Kidney (tissue), 14 donors: ENCODE data around the gene TOR1A. TPM values are rescaled to one million over a fixed set of nuclear protein-coding genes. Genes with fewer than 3 reads are reported as not detected.

Source experiments
- DNase-seq, 5 donors: peaks; one replicate each; pipeline ENCODE4 v3.0.0-alpha.2; 2013 to 2020
- FAIRE-seq: peaks from 2 replicates; lab custom pipeline; 2012; peaks lifted over from hg19 to GRCh38; lab: Jason Lieb, UNC
- H3K27ac ChIP-seq, 2 donors: one replicate each; pipeline ENCODE4 v1.7.0; 2013; ENCODE audit warnings: low read depth in 2 of 2, low read length in 2 of 2, inconsistent platforms in 1 of 2
- H3K27me3 ChIP-seq: one replicate; pipeline ENCODE4 v1.7.1; 2013; ENCODE audit warnings: low read length, inconsistent platforms; ENCODE audit not compliant: control insufficient read depth, insufficient read depth
- H3K36me3 ChIP-seq, 3 donors: one replicate each; pipeline versions ENCODE4 v1.7.0 to v1.7.1; 2013; ENCODE audit warnings: low read length in 3 of 3, control low read depth in 1 of 3, inconsistent platforms in 1 of 3; ENCODE audit not compliant: insufficient read depth in 3 of 3, control insufficient read depth in 2 of 3
- H3K4me1 ChIP-seq, 3 donors: one replicate each; pipeline versions ENCODE4 v1.7.0 to v1.7.1; 2013; ENCODE audit warnings: low read length in 3 of 3, inconsistent platforms in 1 of 3, low read depth in 1 of 3; ENCODE audit not compliant: control insufficient read depth in 2 of 3, insufficient read depth in 2 of 3
- H3K4me3 ChIP-seq, 3 donors: one replicate each; pipeline versions ENCODE4 v1.7.0 to v1.8.1; 2013; ENCODE audit warnings: low read length in 3 of 3, control low read depth in 1 of 3, inconsistent platforms in 1 of 3
- H3K9ac ChIP-seq, 3 donors: one replicate each; pipeline versions ENCODE4 v1.7.0 to v1.7.1; 2013; ENCODE audit warnings: low read length in 3 of 3, control low read depth in 1 of 3, inconsistent platforms in 1 of 3
- H3K9me3 ChIP-seq, 3 donors: one replicate each; pipeline versions ENCODE4 v1.7.0 to v1.7.1; 2013; ENCODE audit warnings: low read length in 3 of 3, control low read depth in 1 of 3, inconsistent platforms in 1 of 3; ENCODE audit not compliant: control insufficient read depth in 2 of 3, insufficient read depth in 1 of 3
- intact Hi-C: fragments of 100-400 bp; cut with DNase I; formaldehyde crosslinking; loops from one replicate; pipeline ENCODE4 v1.11.1; 2022
- polyA plus RNA-seq: library from polyadenylated mRNA; stranded (reverse); fragments of 350-450 nt; fragmentation: Illumina TruSeq; extraction: RNeasy Lipid Tissue Mini Kit (QIAGEN cat#74804); gene quantifications from one replicate; pipeline ENCODE4 v1.2.3, GENCODE V29; 2014; ENCODE audit warnings: low read depth, low replicate concordance; ENCODE audit not compliant: insufficient read depth
- total RNA-seq: library from RNA; stranded (reverse); fragmentation: NEBNext Ultra II Directional; extraction: Animal tissue kit (Norgen Biotek cat#: 25700); gene quantifications from one replicate; pipeline ENCODE4 v1.2.1, GENCODE V29; 2021
- TF ChIP-seq, protein P1 (sequence below): IDR thresholded peaks from 3 replicates; pipeline ENCODE4 v1.5.1; 2012; ENCODE audit warnings: mild to moderate bottlenecking, moderate library complexity, borderline replicate concordance; ENCODE audit not compliant: insufficient read depth; ENCODE audit errors: extremely low read depth
- donor health status: control.
- donor health status: control.
- donor health status: control.
- donor health status: control.
- donor health status: control.
- donor health status: DM: yes; HTN: yes; CAD: no.
- donor health status: Normal renal cell carcinoma (clear cell type).

TOR1A gene
- total and polyA plus RNA-seq, 2 donors from 2014 or later, result 24.6 to 29.2 TPM

DNA sequence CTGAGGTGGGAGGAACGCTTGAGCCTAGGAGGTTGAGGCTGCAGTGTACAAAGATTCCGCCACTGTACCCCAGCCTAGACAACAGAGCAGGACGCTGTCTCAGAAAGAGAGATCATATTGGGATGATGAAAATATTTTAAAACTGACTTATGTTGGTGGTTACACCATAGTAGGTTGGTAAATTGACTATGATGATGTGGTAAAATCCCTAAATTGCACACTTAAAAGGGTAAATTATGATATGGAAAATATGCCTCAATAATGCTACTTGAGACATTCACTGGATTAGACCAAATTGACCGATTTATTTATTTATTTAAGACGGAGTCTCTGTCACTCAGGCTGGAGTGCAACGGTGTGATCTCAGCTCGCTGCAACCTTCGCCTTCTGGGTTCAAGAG, 42.8 kb downstream of the TOR1A start:
- no peaks in the 10 kb centered on the region for H3K36me3 ChIP-seq
- TF ChIP-seq, protein P1, sequence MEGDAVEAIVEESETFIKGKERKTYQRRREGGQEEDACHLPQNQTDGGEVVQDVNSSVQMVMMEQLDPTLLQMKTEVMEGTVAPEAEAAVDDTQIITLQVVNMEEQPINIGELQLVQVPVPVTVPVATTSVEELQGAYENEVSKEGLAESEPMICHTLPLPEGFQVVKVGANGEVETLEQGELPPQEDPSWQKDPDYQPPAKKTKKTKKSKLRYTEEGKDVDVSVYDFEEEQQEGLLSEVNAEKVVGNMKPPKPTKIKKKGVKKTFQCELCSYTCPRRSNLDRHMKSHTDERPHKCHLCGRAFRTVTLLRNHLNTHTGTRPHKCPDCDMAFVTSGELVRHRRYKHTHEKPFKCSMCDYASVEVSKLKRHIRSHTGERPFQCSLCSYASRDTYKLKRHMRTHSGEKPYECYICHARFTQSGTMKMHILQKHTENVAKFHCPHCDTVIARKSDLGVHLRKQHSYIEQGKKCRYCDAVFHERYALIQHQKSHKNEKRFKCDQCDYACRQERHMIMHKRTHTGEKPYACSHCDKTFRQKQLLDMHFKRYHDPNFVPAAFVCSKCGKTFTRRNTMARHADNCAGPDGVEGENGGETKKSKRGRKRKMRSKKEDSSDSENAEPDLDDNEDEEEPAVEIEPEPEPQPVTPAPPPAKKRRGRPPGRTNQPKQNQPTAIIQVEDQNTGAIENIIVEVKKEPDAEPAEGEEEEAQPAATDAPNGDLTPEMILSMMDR, result no peak
- H3K9ac ChIP-seq, result no peak overlapping the region
- no peak overlapping the region for H3K4me3 ChIP-seq
- H3K27ac ChIP-seq, result no peak overlapping the region
- no peaks in the 10 kb centered on the region for H3K9me3 ChIP-seq
- H3K4me1 ChIP-seq, result peaks cover 0 to 2% (median 0%) of the 10 kb centered on the region in 3 donors
- FAIRE-seq (no peak), DNase-seq (no peak)
- intact Hi-C loops, result loop anchor here (5.0 to 10.0 kb wide), 3 partner anchors 44 to 656 kb away; partner anchors contain the start of gene ASB6
- H3K27me3 ChIP-seq, result no peaks in the 10 kb centered on the region

DNA sequence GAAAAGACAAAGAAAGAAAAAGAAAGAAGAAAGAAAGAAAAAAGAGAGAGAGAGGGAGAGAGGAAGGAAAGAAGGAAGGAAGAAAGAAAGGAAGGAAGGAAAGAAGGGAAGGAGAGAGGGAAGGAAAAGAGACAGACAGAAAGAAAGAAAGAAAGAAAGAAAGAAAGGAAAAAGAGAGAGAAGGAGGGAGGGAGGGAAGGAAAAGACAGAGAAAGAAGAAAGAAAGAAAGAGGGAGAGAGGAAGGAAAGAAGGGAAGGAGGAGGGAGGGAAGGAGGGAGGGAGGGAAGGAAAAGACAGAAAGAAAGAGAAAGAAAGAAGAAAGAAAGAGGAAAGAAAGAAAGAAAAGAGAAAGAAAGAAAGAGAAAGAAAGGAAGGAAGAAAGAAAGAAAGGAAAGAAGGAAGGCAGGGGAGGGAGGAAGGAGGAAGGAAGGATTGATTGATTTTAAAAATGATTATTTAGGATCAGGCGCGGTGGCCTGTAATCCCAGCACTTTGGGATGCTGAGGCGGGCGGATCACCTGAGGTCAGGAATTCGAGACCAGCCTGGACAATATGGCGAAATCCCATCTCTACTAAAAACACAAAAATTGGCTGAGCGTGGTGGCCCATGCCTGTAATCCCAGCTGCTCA, 44.3 kb downstream of the TOR1A start:
- intact Hi-C loops, result loop anchor here (5.0 to 10.0 kb wide), 3 partner anchors 42 to 655 kb away; partner anchors contain the start of gene ASB6
- Histone ChIP-seq H3K4me3 (no peak overlapping the region), H3K27me3 (no peaks in the 10 kb centered on the region), H3K9me3 (no peaks in the 10 kb centered on the region), H3K36me3 (no peaks in the 10 kb centered on the region), H3K9ac (no peak overlapping the region), H3K27ac (no peak overlapping the region), H3K4me1 (peaks cover 0 to 2% (median 0%) of the 10 kb centered on the region in 3 donors)
- FAIRE-seq, result no peak
- TF ChIP-seq, protein P1, result no peak
- DNase-seq, result no peak

DNA sequence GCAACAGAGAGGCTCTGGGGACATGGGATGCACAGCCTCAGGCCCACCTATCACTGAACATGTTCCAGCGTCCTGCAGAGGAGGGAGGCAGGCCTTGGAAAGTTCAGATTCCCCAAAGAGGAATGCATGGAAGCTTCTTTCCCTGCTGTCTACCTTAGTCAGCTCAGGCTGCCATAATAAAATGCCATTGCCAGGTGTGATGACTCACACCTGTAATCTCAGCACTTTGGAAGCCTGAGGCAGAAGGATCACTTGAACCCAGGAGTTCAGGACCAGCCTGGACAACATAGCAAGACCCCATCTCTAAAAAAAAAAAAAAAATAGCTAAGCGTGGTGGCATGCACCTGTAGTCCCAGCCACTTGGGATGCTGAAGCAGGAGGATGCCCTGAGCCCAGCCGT, 45.5 kb downstream of the TOR1A start:
- no peak for FAIRE-seq
- Histone ChIP-seq H3K9ac (no peak overlapping the region), H3K4me1 (peaks cover 0 to 2% (median 0%) of the 10 kb centered on the region in 3 donors), H3K36me3 (no peaks in the 10 kb centered on the region), H3K27ac (no peak overlapping the region), H3K4me3 (no peak overlapping the region), H3K27me3 (no peaks in the 10 kb centered on the region), H3K9me3 (no peaks in the 10 kb centered on the region)
- TF ChIP-seq, protein P1, result no peak
- intact Hi-C loops, result no loop called here
- no peak for DNase-seq

DNA sequence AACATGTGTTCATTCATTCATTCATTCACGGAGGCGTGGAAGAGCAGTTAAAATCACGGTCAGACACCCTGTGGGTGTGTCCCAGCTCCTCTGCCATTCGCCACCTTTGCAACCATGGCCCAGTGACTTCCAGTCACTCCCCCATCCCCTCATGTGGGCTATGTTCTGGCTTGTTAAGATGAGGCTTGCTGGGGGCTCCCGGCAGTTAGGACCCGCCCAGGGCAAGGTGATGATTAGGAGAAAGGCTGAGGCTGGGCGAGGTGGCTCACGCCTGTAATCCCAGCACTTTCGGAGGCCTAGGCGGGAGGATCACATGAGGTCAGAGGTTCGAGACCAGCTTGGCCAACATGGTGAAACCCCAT, 46.2 kb downstream of the TOR1A start:
- H3K4me1 ChIP-seq, result peaks cover 0 to 2% (median 0%) of the 10 kb centered on the region in 3 donors
- H3K27me3 ChIP-seq, result no peaks in the 10 kb centered on the region
- H3K4me3 ChIP-seq, result no peak overlapping the region
- DNase-seq (no peak), FAIRE-seq (no peak)
- TF ChIP-seq, protein P1, result no peak
- intact Hi-C loops, result no loop called here
- H3K36me3 ChIP-seq, result no peaks in the 10 kb centered on the region
- no peak overlapping the region for H3K9ac ChIP-seq
- no peaks in the 10 kb centered on the region for H3K9me3 ChIP-seq
- H3K27ac ChIP-seq, result peak overlapping the region in 1 of 2 donors; percentile 54
